ENCODE measurements around the gene LAGE3. TPM values are rescaled to one million over a fixed set of nuclear protein-coding genes. Genes with fewer than 3 reads are reported as not detected.

Gene LAGE3
- total and polyA plus RNA-seq, 2 donors (not counting 3 experiments of a cell fraction or from before 2014, with no cell fraction given) = 14.3 to 31.9 TPM

DNA sequence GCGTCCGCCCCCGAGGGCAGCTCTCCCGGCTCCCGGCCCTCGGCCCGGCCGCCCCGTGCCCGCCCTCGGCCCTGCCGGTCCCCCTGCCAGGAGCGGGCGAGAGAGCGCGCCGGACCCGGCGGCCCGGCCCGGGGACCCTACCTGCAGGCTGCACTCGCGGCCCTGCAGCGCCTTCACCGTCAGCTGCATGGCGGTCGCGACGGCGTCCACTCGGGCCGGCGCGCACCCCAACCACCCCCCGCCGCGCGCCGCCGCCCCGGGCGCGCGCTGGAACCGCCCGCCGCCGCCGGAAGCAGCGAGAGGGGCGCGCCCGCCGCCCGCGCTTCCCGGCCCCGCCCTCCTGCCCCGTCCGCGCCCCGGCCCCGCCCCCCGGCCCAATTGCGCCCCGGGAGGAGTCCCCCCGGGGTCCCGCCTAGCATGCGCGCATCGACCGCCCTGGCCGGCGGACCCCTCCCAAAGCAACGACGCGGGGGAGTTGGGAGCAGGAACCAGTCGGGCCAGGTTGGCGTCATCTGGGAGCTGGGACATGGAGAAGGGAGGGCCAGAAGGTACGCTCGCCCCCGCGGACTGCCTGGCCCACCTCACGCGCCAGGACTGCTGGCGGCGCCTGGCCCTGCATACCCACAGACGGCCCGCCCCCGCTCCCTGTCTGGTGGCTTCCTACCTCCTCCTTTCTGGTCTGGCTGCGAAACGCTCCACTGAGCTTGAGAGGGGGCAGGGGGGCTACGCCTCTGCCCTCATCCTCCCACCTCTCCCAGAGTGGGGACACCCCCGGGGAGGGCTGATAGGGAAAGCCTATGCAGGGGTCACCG, 7.5 kb upstream of the LAGE3 start, which contains the start of gene UBL4A:
Gene UBL4A, minus strand, starts transcription at position 220 of the 812 bp plus-strand sequence. Its CDS starts 31 bp downstream, at position 189.
- POLR2A ChIA-PET = interaction anchor here (0.5 to 1.2 kb wide), 2 partner anchors 8 to 11 kb away, joined by 3 to 5 read pairs; partner anchors contain the start of gene LAGE3
- Histone ChIP-seq H3K9me1 (replicated peaks; ENCODE audit: control insufficient read depth, extremely low read depth, insufficient read depth, low read length) (no peaks in the 10 kb centered on the region), H3K4me2 (ENCODE audit: insufficient read depth, low read length) (peak within 1 kb of the TSS; percentile 57), H2AFZ (ENCODE audit: low read depth, low read length) (peak within 1 kb of the TSS; percentile 56), H3K9ac (replicated peaks; ENCODE audit: extremely low read depth, insufficient read depth, low read length) (peak within 1 kb of the TSS; percentile 36), H3K4me3 (replicated peaks in 1 of 3; ENCODE audit: insufficient read depth in 1 of 3, low read depth in 1 of 3, low read length in 3 of 3) (peak within 1 kb of the TSS; percentile 37 to 51 (median 46)), H3K79me2 (ENCODE audit: control insufficient read depth, insufficient read depth, low read length) (peaks cover 10% of the 10 kb centered on the region), H3K27ac (ENCODE audit: insufficient read depth, low read depth, low read length) (no peak within 1 kb of the TSS), H3K4me1 (ENCODE audit: control insufficient read depth, extremely low read depth, insufficient read depth, low read length) (peaks cover 3% of the 10 kb centered on the region), H3K36me3 (ENCODE audit: control insufficient read depth in 2 of 2, extremely low read depth in 1 of 2, insufficient read depth in 2 of 2, low read length in 2 of 2) (no peaks in the 10 kb centered on the region), H3K27me3 (ENCODE audit: control insufficient read depth in 2 of 2, insufficient read depth in 2 of 2, low read length in 2 of 2) (no peaks in the 10 kb centered on the region), H3K9me3 (replicated peaks; ENCODE audit: control insufficient read depth, insufficient read depth, low read length) (no peaks in the 10 kb centered on the region), H4K20me1 (replicated peaks; ENCODE audit: control insufficient read depth, extremely low read depth, insufficient read depth, low read length) (no peaks in the 10 kb centered on the region)
- intact Hi-C loops (cut with micrococcal nuclease) = no loop called here
- dilution Hi-C loops (cut with MboI; ENCODE audit: extremely low pct_ligation_motif_present, low sequenced_read_pairs) = no loop called here
- TF ChIP-seq POLR2A (IDR thresholded peaks at IDR 0.05; ENCODE audit: low read depth, low read length) = no peak
- no peak for TF ChIP-seq FOS (IDR thresholded peaks at IDR 0.05; ENCODE audit: borderline replicate concordance, insufficient read depth, low read length)
- no peak for TF ChIP-seq POLR2AphosphoS5 (IDR thresholded peaks at IDR 0.05; ENCODE audit: insufficient read depth, low read depth, low read length)
- TF ChIP-seq, protein P1, sequence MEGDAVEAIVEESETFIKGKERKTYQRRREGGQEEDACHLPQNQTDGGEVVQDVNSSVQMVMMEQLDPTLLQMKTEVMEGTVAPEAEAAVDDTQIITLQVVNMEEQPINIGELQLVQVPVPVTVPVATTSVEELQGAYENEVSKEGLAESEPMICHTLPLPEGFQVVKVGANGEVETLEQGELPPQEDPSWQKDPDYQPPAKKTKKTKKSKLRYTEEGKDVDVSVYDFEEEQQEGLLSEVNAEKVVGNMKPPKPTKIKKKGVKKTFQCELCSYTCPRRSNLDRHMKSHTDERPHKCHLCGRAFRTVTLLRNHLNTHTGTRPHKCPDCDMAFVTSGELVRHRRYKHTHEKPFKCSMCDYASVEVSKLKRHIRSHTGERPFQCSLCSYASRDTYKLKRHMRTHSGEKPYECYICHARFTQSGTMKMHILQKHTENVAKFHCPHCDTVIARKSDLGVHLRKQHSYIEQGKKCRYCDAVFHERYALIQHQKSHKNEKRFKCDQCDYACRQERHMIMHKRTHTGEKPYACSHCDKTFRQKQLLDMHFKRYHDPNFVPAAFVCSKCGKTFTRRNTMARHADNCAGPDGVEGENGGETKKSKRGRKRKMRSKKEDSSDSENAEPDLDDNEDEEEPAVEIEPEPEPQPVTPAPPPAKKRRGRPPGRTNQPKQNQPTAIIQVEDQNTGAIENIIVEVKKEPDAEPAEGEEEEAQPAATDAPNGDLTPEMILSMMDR (IDR thresholded peaks at IDR 0.05; ENCODE audit: extremely low read depth in 1 of 2, insufficient read depth in 1 of 2, low read depth in 1 of 2, low read length in 2 of 2) = no peak
- TF ChIP-seq JUN (IDR thresholded peaks at IDR 0.05; ENCODE audit: borderline replicate concordance, insufficient read depth, insufficient read length, low read depth) = no peak
- TF ChIP-seq GATA2 (IDR thresholded peaks at IDR 0.05; ENCODE audit: insufficient read depth, insufficient read length, low read depth, low read length) = no peak
- TF ChIP-seq EZH2 (IDR thresholded peaks at IDR 0.05; ENCODE audit: borderline replicate concordance, low read depth, low read length, severe bottlenecking) = no peak
- no peak for TF ChIP-seq MYC (IDR thresholded peaks at IDR 0.05; ENCODE audit: low read depth, low read length)
- TF ChIP-seq, protein P2, sequence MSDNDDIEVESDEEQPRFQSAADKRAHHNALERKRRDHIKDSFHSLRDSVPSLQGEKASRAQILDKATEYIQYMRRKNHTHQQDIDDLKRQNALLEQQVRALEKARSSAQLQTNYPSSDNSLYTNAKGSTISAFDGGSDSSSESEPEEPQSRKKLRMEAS (IDR thresholded peaks at IDR 0.05; ENCODE audit: insufficient read depth, insufficient read length) = no peak
- BruUV-seq (replicated peaks) = no TSS peak
- peak; percentile 84 for FAIRE-seq
- CTCF ChIA-PET = interaction anchor here (1.4 to 2.0 kb wide), 2 partner anchors 10 to 40 kb away, joined by 4 to 7 read pairs; no protein-coding TSS in a partner anchor
- DNase-seq (ENCODE audit: low read depth, low spot score) = peak; percentile 15

Measured in endothelial cell of umbilical vein (primary cell).